GM12875 (cell line): ENCODE data around the gene TAF11.

Experiments used
- H3K4me3 ChIP-seq: one replicate; pipeline ENCODE4 v1.5.1; 2011; ENCODE audit warnings: low read depth, low read length, control low read depth
- TF ChIP-seq, protein P1 (sequence below): IDR thresholded peaks from 2 replicates; pipeline ENCODE4 v1.5.1; 2011; ENCODE audit warnings: low read depth, mild to moderate bottlenecking, control low read depth, inconsistent platforms, low read length, moderate library complexity, borderline replicate concordance; ENCODE audit not compliant: insufficient read depth

Gene TAF11

GRCh38 chr6:34877259-34877658, 10.6 kb downstream of the TAF11 start:
- no peak overlapping the region for H3K4me3 ChIP-seq
- TF ChIP-seq, protein P1, sequence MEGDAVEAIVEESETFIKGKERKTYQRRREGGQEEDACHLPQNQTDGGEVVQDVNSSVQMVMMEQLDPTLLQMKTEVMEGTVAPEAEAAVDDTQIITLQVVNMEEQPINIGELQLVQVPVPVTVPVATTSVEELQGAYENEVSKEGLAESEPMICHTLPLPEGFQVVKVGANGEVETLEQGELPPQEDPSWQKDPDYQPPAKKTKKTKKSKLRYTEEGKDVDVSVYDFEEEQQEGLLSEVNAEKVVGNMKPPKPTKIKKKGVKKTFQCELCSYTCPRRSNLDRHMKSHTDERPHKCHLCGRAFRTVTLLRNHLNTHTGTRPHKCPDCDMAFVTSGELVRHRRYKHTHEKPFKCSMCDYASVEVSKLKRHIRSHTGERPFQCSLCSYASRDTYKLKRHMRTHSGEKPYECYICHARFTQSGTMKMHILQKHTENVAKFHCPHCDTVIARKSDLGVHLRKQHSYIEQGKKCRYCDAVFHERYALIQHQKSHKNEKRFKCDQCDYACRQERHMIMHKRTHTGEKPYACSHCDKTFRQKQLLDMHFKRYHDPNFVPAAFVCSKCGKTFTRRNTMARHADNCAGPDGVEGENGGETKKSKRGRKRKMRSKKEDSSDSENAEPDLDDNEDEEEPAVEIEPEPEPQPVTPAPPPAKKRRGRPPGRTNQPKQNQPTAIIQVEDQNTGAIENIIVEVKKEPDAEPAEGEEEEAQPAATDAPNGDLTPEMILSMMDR = no peak

GRCh38 chr6:34876472-34876871, 11.4 kb downstream of the TAF11 start:
- TF ChIP-seq, protein P1 = no peak

GRCh38 chr6:34875292-34876213, 12.3 kb downstream of the TAF11 start:
- H3K4me3 ChIP-seq = no peak overlapping the region
- TF ChIP-seq, protein P1 = no peak

More at GRCh38 chr6:34876472-34876871, 11.4 kb downstream of the TAF11 start:
- no peak overlapping the region for H3K4me3 ChIP-seq

DNA sequence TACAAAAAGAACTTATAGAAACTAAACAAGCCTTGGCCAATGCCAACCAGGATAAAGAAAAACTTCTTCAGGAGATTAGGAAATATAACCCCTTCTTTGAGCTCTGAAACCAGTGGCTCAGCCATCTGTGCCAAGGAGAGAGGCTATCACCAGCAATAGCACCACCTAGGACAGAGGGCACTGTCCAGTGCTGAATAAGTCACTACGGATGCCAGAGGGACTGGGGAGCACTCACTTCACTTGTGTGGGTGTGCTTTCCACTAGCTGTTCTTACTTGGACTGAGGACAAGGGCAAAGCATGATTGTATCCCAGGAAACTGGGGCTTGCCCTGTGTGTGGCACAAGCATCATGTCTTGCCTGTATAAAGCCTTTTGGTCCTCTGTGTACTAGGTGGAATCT, 15.5 kb downstream of the TAF11 start:
- H3K4me3 ChIP-seq = no peak overlapping the region
- TF ChIP-seq, protein P1 = no peak

- TF ChIP-seq, protein P1 = no peak
- no peak overlapping the region for H3K4me3 ChIP-seq
Observed at GRCh38 chr6:34871853-34872252, 16.0 kb downstream of the TAF11 start.

DNA sequence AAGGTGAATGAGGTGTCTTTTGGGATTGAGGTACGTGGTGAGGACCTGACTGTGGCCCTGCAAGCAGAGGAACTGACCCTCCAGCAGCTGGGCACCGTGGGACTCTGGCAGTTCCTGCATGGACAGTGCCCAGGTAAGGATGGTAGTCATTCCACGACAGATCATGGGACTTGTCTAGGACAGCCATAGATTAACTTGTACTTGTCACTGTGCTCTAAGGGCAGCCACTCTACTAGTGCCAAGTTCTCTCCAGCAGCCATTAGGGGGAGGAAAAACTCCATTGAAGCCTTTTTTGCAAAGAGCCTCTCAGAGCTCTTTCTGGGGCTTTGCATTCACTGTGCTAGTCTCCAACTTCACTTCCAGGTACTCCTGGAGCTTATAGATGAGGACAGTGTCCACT, 20.4 kb downstream of the TAF11 start:
- TF ChIP-seq, protein P1 = no peak
- H3K4me3 ChIP-seq = no peak overlapping the region

DNA sequence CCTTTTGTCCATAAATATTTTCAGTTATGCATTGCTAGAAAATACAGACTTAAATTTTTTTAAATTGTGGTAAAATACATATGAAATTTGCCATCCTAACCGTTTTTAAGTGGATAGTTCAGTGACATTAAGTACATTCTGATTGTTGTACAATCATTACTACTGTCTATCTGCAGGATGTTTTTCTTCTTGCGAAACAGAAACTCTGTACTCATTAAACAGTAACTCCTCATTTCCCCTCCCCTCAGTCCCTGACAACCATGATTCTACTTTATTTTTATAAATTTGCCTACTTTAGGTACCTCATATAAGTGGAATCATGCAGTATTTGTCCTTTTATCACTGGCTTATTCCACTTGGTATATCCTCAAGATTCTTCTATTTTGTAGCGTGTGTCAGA, 21.3 kb downstream of the TAF11 start:
- no peak overlapping the region for H3K4me3 ChIP-seq
- TF ChIP-seq, protein P1 = no peak
